BE2C (cell line): ENCODE data around the gene NEAT1.

Experiments used
- DNase-seq: peaks from one replicate; pipeline ENCODE4 v3.0.0-alpha.2; 2020
- H3K27me3 ChIP-seq: fragments of 250-450 bp; sonication (Bioruptor Pico); 2 replicates; pipeline ENCODE4 v1.5.1; 2020; ENCODE audit warnings: mild to moderate bottlenecking
- H3K36me3 ChIP-seq: fragments of 250-450 bp; sonication (Bioruptor Pico); 2 replicates; pipeline ENCODE4 v1.5.1; 2020; ENCODE audit warnings: mild to moderate bottlenecking
- H3K4me1 ChIP-seq: fragments of 250-450 bp; sonication (Bioruptor Pico); 2 replicates; pipeline ENCODE4 v1.5.1; 2020
- H3K4me3 ChIP-seq: 2 replicates; pipeline ENCODE4 v1.5.1; 2011; ENCODE audit warnings: low read depth, low read length
- H3K9me3 ChIP-seq: fragments of 250-450 bp; sonication (Bioruptor Pico); 2 replicates; pipeline ENCODE4 v1.5.1; 2020
- TF ChIP-seq, protein P1 (sequence below): IDR thresholded peaks from 2 replicates; pipeline ENCODE4 v1.5.1; 2012; ENCODE audit warnings: mild to moderate bottlenecking, low read depth, low read length

The NEAT1 gene

GRCh38 chr11:65434057-65434666 is 11.6 kb downstream of the NEAT1 start:
- no peak for DNase-seq
- TF ChIP-seq, protein P1, sequence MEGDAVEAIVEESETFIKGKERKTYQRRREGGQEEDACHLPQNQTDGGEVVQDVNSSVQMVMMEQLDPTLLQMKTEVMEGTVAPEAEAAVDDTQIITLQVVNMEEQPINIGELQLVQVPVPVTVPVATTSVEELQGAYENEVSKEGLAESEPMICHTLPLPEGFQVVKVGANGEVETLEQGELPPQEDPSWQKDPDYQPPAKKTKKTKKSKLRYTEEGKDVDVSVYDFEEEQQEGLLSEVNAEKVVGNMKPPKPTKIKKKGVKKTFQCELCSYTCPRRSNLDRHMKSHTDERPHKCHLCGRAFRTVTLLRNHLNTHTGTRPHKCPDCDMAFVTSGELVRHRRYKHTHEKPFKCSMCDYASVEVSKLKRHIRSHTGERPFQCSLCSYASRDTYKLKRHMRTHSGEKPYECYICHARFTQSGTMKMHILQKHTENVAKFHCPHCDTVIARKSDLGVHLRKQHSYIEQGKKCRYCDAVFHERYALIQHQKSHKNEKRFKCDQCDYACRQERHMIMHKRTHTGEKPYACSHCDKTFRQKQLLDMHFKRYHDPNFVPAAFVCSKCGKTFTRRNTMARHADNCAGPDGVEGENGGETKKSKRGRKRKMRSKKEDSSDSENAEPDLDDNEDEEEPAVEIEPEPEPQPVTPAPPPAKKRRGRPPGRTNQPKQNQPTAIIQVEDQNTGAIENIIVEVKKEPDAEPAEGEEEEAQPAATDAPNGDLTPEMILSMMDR, result no peak
- H3K4me1 ChIP-seq, result peaks cover 3% of the 10 kb centered on the region; the same call in 1 of the 2 replicates
- peaks cover 30% of the 10 kb centered on the region for H3K36me3 ChIP-seq
- H3K4me3 ChIP-seq, result no peak overlapping the region
- H3K9me3 ChIP-seq, result no peaks in the 10 kb centered on the region
- no peaks in the 10 kb centered on the region for H3K27me3 ChIP-seq

DNA sequence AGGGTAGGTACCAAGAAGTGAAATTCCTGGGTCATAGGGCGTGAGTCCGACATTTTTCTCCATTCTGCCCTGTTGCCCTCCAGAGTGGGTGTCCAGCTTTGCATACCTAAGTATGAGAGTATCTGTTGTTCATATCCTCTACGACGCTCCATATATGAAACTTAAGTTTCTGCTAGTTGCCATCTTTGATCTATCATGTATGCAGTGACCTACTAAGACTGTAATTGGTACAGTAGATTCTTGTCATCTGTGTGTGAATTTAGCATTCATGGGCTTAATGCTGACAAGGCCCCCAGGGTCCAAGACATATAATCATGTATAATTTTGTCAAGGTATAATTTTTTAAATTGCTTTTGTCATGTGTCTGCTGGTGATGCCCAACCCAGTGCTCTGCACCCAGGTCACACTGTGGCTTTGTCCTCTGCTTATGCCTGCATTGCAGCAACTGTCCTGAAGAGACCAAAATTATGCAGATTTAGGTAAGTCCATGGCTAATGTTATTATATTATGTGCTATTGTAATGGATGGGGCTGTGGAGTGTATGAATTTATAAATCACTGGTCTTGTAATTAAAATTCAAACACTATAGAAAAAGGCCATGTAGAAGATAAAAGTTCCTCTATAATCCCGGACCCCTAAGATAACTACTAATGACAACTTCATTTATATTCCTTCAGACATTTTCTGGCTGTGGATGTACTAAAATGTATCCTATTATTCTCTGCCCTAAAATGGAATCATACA is 12.2 kb downstream of the NEAT1 start:
- TF ChIP-seq, protein P1, result no peak
- Histone ChIP-seq H3K27me3 (no peaks in the 10 kb centered on the region), H3K9me3 (no peaks in the 10 kb centered on the region), H3K4me3 (no peak overlapping the region), H3K4me1 (peaks cover 3% of the 10 kb centered on the region; the same call in 1 of the 2 replicates), H3K36me3 (peaks cover 30% of the 10 kb centered on the region)
- DNase-seq, result no peak

- no peak overlapping the region for H3K4me3 ChIP-seq
- no peaks in the 10 kb centered on the region for H3K9me3 ChIP-seq
- H3K4me1 ChIP-seq, result peaks cover 3% of the 10 kb centered on the region; the same call in 1 of the 2 replicates
- no peak for DNase-seq
- H3K27me3 ChIP-seq, result no peaks in the 10 kb centered on the region
- TF ChIP-seq, protein P1, result no peak
- peaks cover 30% of the 10 kb centered on the region for H3K36me3 ChIP-seq
Measured at GRCh38 chr11:65435411-65435931, 12.9 kb downstream of the NEAT1 start.

DNA sequence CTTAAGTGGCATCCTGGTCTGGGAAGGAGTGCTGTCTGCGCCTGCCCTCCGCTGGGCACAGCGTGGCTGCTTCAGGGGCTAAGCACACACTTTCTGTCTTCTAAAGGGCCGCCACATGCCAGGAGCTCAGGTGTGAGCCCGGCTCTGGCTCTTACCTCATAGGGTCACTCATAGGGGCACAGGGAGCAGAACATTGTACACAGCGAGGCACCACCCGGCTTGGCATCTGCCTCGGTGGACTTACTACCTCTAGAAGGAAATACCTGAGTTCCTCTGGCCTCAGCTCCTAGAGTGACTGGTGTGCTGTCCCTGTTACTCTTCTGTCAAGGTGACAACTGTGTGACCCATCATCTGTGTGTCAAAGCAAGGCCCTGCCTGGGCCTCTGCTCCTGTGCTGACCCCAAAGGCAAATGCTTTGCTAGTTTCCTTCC is 13.4 kb downstream of the NEAT1 start:
- H3K36me3 ChIP-seq, result peaks cover 30% of the 10 kb centered on the region
- peaks cover 3% of the 10 kb centered on the region; the same call in 1 of the 2 replicates for H3K4me1 ChIP-seq
- TF ChIP-seq, protein P1, result no peak
- no peaks in the 10 kb centered on the region for H3K9me3 ChIP-seq
- H3K27me3 ChIP-seq, result no peaks in the 10 kb centered on the region
- no peak for DNase-seq
- no peak overlapping the region for H3K4me3 ChIP-seq

DNA sequence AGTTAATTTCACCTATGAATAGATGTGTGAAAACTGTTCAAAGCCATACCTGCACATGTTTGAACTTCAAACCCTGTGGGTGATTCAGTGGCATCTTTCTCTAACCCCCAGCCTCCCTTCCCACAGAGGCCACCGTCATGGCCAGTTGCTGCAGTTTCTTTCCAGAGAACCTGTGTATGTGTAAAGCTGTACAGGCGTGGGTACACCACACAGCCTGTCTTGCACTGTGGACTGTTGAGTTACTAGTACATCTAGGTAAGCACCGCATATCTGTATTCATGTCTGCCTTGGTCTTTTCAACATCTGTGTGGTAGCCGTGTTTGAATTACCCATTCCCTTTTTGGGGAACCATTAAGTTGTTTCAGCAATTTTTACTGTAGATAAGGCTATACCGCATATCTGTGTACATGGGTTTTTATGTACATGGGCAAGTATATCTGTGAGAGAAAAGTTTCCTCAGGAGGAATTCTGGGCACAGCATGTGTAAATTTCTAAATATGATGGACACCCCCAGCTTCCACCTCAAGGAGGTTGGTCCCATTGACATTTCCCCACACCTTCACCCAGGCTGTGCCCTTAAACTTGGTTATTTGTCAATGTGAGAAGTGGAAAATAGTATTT is 13.9 kb downstream of the NEAT1 start:
- TF ChIP-seq, protein P1, result no peak
- no peak for DNase-seq
- Histone ChIP-seq H3K36me3 (peaks cover 30% of the 10 kb centered on the region), H3K27me3 (no peaks in the 10 kb centered on the region), H3K9me3 (no peaks in the 10 kb centered on the region), H3K4me3 (no peak overlapping the region), H3K4me1 (peaks cover 2% of the 10 kb centered on the region; the same call in 1 of the 2 replicates)
